Esophagus muscularis mucosa (tissue), 4 donors: ENCODE data around the gene PTPRT.

Source experiments
- EP300 ChIP-seq: sonication (generic); formaldehyde crosslinking; IDR thresholded peaks from one replicate; pipeline ENCODE4 v1.6.1; 2017; ENCODE audit warnings: antibody characterized with exemption
- POLR2A ChIP-seq: fragments of 450-650 bp; IDR thresholded peaks from one replicate; pipeline ENCODE4 v1.6.1; 2017; ENCODE audit warnings: antibody characterized with exemption, moderate library complexity, mild to moderate bottlenecking, low read depth
- POLR2AphosphoS5 ChIP-seq, 2 donors: sonication (generic); formaldehyde crosslinking; IDR thresholded peaks; one replicate each; pipeline ENCODE4 v1.6.1; 2017; ENCODE audit warnings: antibody characterized with exemption in 2 of 2
- TF ChIP-seq, protein P1 (sequence below), 3 experiments: fragments of 200-600 bp in 2 of 3; fragments of 450-650 bp in 1 of 3; sonication (generic) in 2 of 3; IDR thresholded peaks; one replicate each; pipeline ENCODE4 v1.5.1; 2017 to 2019; ENCODE audit warnings: antibody characterized with exemption in 3 of 3, mild to moderate bottlenecking in 2 of 3, moderate library complexity in 1 of 3

DNA sequence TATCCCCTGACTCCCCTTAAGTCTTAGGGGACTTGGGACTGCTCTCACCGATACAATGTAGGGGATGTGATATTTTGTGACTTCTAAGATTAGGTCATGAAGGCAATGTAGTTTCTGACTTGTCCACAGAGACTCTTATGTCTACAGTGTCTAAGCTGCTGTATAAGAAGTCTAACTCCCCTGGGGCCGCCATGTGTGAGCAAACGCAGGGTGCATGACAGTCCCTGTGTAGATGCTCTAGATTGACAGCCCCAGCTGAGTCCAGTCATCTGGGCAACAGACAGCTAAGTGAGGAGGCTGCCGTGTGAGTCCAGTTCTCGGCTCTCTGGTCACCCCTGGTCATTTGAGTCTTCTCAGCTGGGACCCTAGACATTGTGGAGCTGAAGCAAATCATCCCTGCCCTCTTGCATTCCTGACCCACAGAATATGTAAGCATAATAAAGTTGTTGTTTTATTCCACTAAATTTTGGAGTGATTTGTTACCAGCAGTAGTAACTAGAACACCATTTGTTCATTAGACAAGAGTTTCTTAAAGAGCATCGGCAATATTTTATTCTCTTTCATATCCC lies 828.2 kb downstream of the PTPRT start:
- TF ChIP-seq, protein P1, sequence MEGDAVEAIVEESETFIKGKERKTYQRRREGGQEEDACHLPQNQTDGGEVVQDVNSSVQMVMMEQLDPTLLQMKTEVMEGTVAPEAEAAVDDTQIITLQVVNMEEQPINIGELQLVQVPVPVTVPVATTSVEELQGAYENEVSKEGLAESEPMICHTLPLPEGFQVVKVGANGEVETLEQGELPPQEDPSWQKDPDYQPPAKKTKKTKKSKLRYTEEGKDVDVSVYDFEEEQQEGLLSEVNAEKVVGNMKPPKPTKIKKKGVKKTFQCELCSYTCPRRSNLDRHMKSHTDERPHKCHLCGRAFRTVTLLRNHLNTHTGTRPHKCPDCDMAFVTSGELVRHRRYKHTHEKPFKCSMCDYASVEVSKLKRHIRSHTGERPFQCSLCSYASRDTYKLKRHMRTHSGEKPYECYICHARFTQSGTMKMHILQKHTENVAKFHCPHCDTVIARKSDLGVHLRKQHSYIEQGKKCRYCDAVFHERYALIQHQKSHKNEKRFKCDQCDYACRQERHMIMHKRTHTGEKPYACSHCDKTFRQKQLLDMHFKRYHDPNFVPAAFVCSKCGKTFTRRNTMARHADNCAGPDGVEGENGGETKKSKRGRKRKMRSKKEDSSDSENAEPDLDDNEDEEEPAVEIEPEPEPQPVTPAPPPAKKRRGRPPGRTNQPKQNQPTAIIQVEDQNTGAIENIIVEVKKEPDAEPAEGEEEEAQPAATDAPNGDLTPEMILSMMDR (IDR thresholded peaks at IDR 0.05) = no peak
- no peak for TF ChIP-seq POLR2AphosphoS5 (IDR thresholded peaks at IDR 0.05)
- TF ChIP-seq POLR2A = no peak
- TF ChIP-seq EP300 = no peak
